ENCODE results near the gene ARSK. TPM values are rescaled to one million over a fixed set of nuclear protein-coding genes. Genes with fewer than 3 reads are reported as not detected.

ARSK gene
- total and polyA plus RNA-seq, 2 of the 13 experiments (the other 11 are each of a cell fraction or from before 2014, with no cell fraction given): 7.9 TPM

DNA sequence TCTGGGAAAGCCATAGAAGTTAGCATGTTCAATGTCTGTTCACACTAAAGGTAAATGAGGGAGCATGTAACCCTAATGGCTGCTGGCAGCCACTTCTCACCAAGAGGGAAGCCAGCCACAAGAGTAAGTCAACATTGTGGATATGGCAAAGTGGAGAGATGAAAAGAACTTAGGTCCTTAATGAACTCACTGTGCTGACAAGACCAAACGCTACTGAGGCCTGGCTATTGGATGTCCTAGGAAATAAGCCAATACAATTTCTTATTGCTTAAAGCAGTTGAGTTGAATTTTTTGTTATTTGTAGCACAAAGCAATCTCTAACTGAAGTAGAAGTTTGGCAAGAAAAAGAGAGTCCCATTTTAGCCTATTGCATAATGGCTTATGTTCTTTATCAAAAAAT, 71.8 kb downstream of the ARSK start:
- no peak overlapping the region for H3K4me3 ChIP-seq (replicated peaks in 1 of 3; ENCODE audit: insufficient read depth in 1 of 3, low read depth in 2 of 3, low read length in 3 of 3)
- no peaks in the 10 kb centered on the region for H3K9me3 ChIP-seq (ENCODE audit: low read length)
- H3K4me2 ChIP-seq (ENCODE audit: low read depth, low read length): no peak overlapping the region
- H3K27me3 ChIP-seq (ENCODE audit: control insufficient read depth in 1 of 2, insufficient read depth in 2 of 2, low read length in 2 of 2): peaks cover 0 to 22% of the 10 kb centered on the region in 2 experiments; a peak in 2 of 5 replicates
- in situ Hi-C loops (cut with HindIII; ENCODE audit: extremely low pct_ligation_motif_present, low pct_unique_long_range_greater_than_20kb) (loop anchor here (25.0 kb wide), 1 partner anchor 711 kb away; no protein-coding TSS in a partner anchor), intact Hi-C loops (cut with micrococcal nuclease; ENCODE audit: unreplicated experiment) (no loop called here)
- 60% methylated on average over 1 of the region's 1 CpG for WGBS (ENCODE audit: low lambda C conversion rate)
- no peaks in the 10 kb centered on the region for H3K36me3 ChIP-seq (replicated peaks in 1 of 2; ENCODE audit: control insufficient read depth in 1 of 2, insufficient read depth in 2 of 2, low read length in 2 of 2)
- FAIRE-seq: no peak
- no peak overlapping the region for H3K9ac ChIP-seq (ENCODE audit: insufficient read depth, low read depth, low read length)
- no peak for DNase-seq (ENCODE audit: low spot score)
- ChIA-PET CTCF (ENCODE audit: low intra/inter-chr PET ratio, low total read pairs) (no interaction called here), POLR2A (no interaction called here)
- H3K27ac ChIP-seq (ENCODE audit: extremely low read length, insufficient read depth, low read length): no peak overlapping the region
- H4K20me1 ChIP-seq (ENCODE audit: insufficient read depth, low read length): no peaks in the 10 kb centered on the region
- ATAC-seq: no peak
- no peak overlapping the region for H2AFZ ChIP-seq (ENCODE audit: low read length)
- peaks cover 2% of the 10 kb centered on the region for H3K4me1 ChIP-seq (ENCODE audit: insufficient read depth, low read length)
- no peaks in the 10 kb centered on the region for H3K79me2 ChIP-seq (ENCODE audit: insufficient read depth, low read length)
- no TSS peak for BruUV-seq (replicated peaks)
- no peak for TF ChIP-seq POLR2G (IDR thresholded peaks at IDR 0.05; ENCODE audit: low read depth, low read length)
- no peak for TF ChIP-seq SNAI1 (CRISPR knock-in tag; IDR thresholded peaks at IDR 0.05; ENCODE audit: borderline replicate concordance)
- no peak for TF ChIP-seq MYC (CRISPR knock-in tag; IDR thresholded peaks at IDR 0.05; ENCODE audit: borderline replicate concordance)
- TF ChIP-seq, protein P1, sequence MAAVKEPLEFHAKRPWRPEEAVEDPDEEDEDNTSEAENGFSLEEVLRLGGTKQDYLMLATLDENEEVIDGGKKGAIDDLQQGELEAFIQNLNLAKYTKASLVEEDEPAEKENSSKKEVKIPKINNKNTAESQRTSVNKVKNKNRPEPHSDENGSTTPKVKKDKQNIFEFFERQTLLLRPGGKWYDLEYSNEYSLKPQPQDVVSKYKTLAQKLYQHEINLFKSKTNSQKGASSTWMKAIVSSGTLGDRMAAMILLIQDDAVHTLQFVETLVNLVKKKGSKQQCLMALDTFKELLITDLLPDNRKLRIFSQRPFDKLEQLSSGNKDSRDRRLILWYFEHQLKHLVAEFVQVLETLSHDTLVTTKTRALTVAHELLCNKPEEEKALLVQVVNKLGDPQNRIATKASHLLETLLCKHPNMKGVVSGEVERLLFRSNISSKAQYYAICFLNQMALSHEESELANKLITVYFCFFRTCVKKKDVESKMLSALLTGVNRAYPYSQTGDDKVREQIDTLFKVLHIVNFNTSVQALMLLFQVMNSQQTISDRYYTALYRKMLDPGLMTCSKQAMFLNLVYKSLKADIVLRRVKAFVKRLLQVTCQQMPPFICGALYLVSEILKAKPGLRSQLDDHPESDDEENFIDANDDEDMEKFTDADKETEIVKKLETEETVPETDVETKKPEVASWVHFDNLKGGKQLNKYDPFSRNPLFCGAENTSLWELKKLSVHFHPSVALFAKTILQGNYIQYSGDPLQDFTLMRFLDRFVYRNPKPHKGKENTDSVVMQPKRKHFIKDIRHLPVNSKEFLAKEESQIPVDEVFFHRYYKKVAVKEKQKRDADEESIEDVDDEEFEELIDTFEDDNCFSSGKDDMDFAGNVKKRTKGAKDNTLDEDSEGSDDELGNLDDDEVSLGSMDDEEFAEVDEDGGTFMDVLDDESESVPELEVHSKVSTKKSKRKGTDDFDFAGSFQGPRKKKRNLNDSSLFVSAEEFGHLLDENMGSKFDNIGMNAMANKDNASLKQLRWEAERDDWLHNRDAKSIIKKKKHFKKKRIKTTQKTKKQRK (IDR thresholded peaks at IDR 0.05; ENCODE audit: low read length): no peak
- no peak for TF ChIP-seq MEIS1 (CRISPR knock-in tag; IDR thresholded peaks at IDR 0.05; ENCODE audit: borderline replicate concordance)
- no peak for TF ChIP-seq SALL2 (CRISPR knock-in tag; IDR thresholded peaks at IDR 0.05)
- no peak for TF ChIP-seq ZNF775 (CRISPR knock-in tag; IDR thresholded peaks at IDR 0.05; ENCODE audit: borderline replicate concordance)
- TF ChIP-seq, protein P2, sequence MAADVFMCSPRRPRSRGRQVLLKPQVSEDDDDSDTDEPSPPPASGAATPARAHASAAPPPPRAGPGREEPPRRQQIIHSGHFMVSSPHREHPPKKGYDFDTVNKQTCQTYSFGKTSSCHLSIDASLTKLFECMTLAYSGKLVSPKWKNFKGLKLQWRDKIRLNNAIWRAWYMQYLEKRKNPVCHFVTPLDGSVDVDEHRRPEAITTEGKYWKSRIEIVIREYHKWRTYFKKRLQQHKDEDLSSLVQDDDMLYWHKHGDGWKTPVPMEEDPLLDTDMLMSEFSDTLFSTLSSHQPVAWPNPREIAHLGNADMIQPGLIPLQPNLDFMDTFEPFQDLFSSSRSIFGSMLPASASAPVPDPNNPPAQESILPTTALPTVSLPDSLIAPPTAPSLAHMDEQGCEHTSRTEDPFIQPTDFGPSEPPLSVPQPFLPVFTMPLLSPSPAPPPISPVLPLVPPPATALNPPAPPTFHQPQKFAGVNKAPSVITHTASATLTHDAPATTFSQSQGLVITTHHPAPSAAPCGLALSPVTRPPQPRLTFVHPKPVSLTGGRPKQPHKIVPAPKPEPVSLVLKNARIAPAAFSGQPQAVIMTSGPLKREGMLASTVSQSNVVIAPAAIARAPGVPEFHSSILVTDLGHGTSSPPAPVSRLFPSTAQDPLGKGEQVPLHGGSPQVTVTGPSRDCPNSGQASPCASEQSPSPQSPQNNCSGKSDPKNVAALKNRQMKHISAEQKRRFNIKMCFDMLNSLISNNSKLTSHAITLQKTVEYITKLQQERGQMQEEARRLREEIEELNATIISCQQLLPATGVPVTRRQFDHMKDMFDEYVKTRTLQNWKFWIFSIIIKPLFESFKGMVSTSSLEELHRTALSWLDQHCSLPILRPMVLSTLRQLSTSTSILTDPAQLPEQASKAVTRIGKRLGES (CRISPR knock-in tag; IDR thresholded peaks at IDR 0.05; ENCODE audit: borderline replicate concordance): no peak
- TF ChIP-seq ZNF33A (CRISPR knock-in tag; IDR thresholded peaks at IDR 0.05; ENCODE audit: borderline replicate concordance): no peak
- TF ChIP-seq ZNF333 (CRISPR knock-in tag; IDR thresholded peaks at IDR 0.05; ENCODE audit: borderline replicate concordance): no peak
- TF ChIP-seq ZSCAN21 (CRISPR knock-in tag; IDR thresholded peaks at IDR 0.05; ENCODE audit: borderline replicate concordance): no peak
- TF ChIP-seq PCBP1 (IDR thresholded peaks at IDR 0.05; ENCODE audit: borderline replicate concordance, low read depth, low read length): no peak
- TF ChIP-seq TBP (CRISPR knock-in tag; IDR thresholded peaks at IDR 0.05): no peak
- TF ChIP-seq, protein P3, sequence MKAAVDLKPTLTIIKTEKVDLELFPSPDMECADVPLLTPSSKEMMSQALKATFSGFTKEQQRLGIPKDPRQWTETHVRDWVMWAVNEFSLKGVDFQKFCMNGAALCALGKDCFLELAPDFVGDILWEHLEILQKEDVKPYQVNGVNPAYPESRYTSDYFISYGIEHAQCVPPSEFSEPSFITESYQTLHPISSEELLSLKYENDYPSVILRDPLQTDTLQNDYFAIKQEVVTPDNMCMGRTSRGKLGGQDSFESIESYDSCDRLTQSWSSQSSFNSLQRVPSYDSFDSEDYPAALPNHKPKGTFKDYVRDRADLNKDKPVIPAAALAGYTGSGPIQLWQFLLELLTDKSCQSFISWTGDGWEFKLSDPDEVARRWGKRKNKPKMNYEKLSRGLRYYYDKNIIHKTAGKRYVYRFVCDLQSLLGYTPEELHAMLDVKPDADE (CRISPR knock-in tag; IDR thresholded peaks at IDR 0.05): no peak
- no peak for TF ChIP-seq ZNF644 (CRISPR knock-in tag; IDR thresholded peaks at IDR 0.05; ENCODE audit: low read depth)
- TF ChIP-seq HES4 (CRISPR knock-in tag; IDR thresholded peaks at IDR 0.05; ENCODE audit: borderline replicate concordance): no peak
- no peak for TF ChIP-seq CBX1 (IDR thresholded peaks at IDR 0.05; ENCODE audit: low read depth)
- TF ChIP-seq MBD4 (IDR thresholded peaks at IDR 0.05; ENCODE audit: borderline replicate concordance, low read length): no peak

Measured in HepG2 (cell line).